Activated CD8-positive, alpha-beta memory T cell treated with anti-CD3 and anti-CD28 coated beads, Interleukin-2, amount 10 ng/mL, durations not matched to agents 7 days and 5 days (primary cell): ENCODE results near the gene GP9. TPM values are rescaled to one million over a fixed set of nuclear protein-coding genes. Genes with fewer than 3 reads are reported as not detected.
A peak's percentile ranks its signal among the peaks of the same experiment; 100 is the strongest.

Source experiments
- ATAC-seq: fragments of 150-1000 bp; cut with Tn5 transposase; one replicate; pipeline ENCODE4 v1.10.0; 2021; ENCODE audit warnings: moderate library complexity
- CTCF ChIA-PET: fragments of 350-600 bp; sonication (Branson Sonifier 250); formaldehyde crosslinking; loops from one replicate; lab custom pipeline; 2021; ENCODE audit warnings: antibody characterized with exemption; lab: Charles Lee
- DNase-seq: peaks from one replicate; pipeline ENCODE4 v3.0.0-alpha.2; 2020
- H3K27ac Mint-ChIP-seq: one replicate; pipeline ENCODE4 v1.8.0; 2021; ENCODE audit warnings: mild to moderate bottlenecking, mixed read lengths
- H3K27me3 Mint-ChIP-seq: one replicate; pipeline ENCODE4 v1.8.0; 2021; ENCODE audit warnings: mixed read lengths
- H3K36me3 Mint-ChIP-seq: one replicate; pipeline ENCODE4 v1.8.0; 2021; ENCODE audit warnings: mild to moderate bottlenecking, mixed read lengths
- H3K4me1 Mint-ChIP-seq: one replicate; pipeline ENCODE4 v1.8.0; 2021; ENCODE audit warnings: mixed read lengths
- H3K4me3 Mint-ChIP-seq: one replicate; pipeline ENCODE4 v1.8.0; 2021; ENCODE audit warnings: mild to moderate bottlenecking, moderate library complexity, mixed read lengths
- H3K9me3 Mint-ChIP-seq: one replicate; pipeline ENCODE4 v1.8.0; 2022; ENCODE audit warnings: low read depth, mixed read lengths
- total RNA-seq, 2 experiments: library from RNA; stranded (reverse); gene quantifications; one replicate each; pipeline ENCODE4 v1.2.3, GENCODE V29; 2021

Gene GP9
- total RNA-seq: not detected

DNA sequence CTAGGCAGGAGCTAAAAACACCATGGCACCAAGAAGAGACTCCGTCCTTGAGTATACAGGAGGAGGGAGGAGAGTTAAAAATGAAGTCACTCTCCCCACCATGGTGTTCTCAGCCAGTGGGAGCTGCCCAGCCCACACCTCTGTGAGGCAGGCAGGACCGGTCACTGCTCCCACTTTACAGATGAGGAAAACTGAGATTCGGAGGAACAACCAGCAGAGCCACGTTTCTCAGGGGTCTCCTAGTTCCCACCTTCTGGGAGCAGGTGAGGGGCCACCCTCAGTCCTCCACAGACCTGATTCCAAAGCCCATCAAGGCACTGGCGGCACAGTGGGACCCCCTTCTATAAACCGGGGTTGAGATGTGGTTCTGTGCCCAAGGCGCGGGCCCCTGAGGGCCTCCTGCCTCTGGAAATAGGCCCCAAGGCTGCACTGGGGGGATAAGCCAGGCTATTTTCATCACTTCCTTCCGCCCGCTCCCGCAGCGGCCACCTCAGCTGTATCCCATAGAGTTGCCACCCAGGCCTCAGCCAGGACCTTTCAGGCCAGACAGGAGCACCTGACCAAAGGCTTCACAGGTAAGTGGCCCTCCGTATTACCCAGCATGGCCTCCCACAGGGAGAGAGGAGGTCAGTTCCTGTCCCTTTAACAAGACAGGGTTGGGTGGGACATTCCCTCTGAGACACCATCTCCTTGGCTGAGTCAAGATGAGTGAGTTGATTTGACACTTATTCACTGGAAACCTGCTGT, at the start of gene GP9:
TSS of gene GP9 (plus strand) at position 504 of the 747 bp plus-strand sequence. CDS start 961 bp downstream, outside the sequence.
- H3K27me3 Mint-ChIP-seq: peaks cover 10% of the 10 kb centered on the region
- no peak for DNase-seq
- no peak for ATAC-seq
- H3K4me1 Mint-ChIP-seq: no peaks in the 10 kb centered on the region
- H3K4me3 Mint-ChIP-seq: no peak within 1 kb of the TSS
- H3K9me3 Mint-ChIP-seq: no peaks in the 10 kb centered on the region
- no peak within 1 kb of the TSS for H3K27ac Mint-ChIP-seq
- CTCF ChIA-PET: interaction anchor here (1.7 to 1.9 kb wide), 2 partner anchors 8 to 11 kb away, joined by 4 to 5 read pairs; no protein-coding TSS in a partner anchor
- H3K36me3 Mint-ChIP-seq: no peaks in the 10 kb centered on the region

DNA sequence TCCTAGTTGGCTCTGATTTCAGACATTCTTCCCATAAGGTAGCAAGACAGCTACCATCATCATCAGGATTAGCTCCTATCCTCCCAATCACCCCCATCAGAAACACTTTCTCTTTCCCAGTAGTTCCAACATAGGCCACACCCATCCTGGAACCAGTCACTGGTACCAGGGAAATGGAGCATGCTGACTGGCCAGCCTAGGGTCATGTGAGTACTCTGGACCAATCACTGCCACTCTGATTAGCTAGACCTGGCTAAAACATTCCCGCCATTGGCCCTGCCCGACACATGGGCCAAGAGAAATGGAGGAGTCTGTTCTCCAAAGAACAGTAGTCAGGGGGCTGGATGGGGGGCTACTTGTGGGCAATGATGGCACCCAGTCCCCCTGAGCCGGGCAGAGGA, 47.1 kb upstream of the GP9 start:
- ATAC-seq: no peak
- H3K27ac Mint-ChIP-seq: no peak overlapping the region

DNA sequence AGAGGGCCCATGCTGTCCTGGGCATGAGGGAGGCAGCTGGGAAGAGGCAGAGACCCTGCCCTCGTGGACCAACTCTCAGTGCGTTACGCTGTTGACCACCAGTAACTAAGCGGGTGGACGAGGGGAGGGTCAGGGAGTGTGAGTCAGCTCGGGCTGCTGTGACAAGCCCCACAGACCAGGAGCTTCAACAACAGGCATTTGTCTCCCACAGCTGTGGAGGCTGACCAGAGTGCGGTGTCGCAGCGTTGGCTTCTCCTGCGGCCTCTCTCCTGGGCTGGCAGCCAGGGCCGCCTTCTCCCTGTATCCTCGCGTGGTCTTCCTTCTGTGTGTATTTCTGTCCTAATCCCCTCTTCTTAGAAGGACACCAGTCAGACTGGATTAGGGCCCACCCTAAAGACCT, 46.4 kb upstream of the GP9 start:
- Mint-ChIP-seq H3K4me1 (peaks cover 38% of the 10 kb centered on the region), H3K4me3 (no peak overlapping the region), H3K27ac (peak overlapping the region; percentile 95), H3K36me3 (no peaks in the 10 kb centered on the region), H3K27me3 (no peaks in the 10 kb centered on the region), H3K9me3 (no peaks in the 10 kb centered on the region)
- CTCF ChIA-PET: interaction anchor here (0.8 to 6.5 kb wide), 6 partner anchors 12 to 231 kb away, joined by 3 to 111 read pairs (median 19); no protein-coding TSS in a partner anchor
- no peak for ATAC-seq
- no peak for DNase-seq

More for the DNA sequence above, 47.1 kb upstream of the GP9 start:
- Mint-ChIP-seq H3K27me3 (no peaks in the 10 kb centered on the region), H3K4me1 (peaks cover 38% of the 10 kb centered on the region), H3K36me3 (no peaks in the 10 kb centered on the region), H3K9me3 (no peaks in the 10 kb centered on the region), H3K4me3 (no peak overlapping the region)
- CTCF ChIA-PET: interaction anchor here (0.7 to 6.5 kb wide), 3 partner anchors 10 to 44 kb away, joined by 3 to 111 read pairs (median 3); no protein-coding TSS in a partner anchor
- no peak for DNase-seq

DNA sequence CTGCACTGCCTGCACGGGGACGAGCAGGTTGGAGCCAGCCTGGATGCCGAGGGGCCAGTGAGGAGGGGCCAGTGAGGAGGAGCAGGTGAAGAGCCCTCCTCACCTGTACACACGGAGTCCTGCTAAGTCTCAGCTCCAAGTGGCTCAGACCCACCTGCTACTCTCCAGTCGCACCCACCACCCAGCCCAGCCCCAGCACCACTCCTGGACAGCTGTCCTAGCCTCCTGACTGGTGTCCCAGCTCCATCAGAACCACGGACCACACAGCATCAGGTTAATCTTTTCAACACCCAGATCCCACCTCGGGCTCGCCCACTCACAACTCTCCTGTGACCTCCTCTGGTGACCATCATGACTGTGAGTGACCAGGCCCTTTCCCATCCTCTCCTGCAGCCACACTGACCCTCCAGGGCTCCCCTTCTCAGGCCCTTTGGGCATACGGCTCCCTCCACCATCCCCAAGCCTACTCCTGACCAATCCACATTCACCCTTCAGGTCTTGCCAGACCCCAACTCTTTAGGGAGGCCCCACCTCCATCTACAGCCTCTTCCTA, 45.7 kb upstream of the GP9 start:
- Mint-ChIP-seq H3K4me3 (no peak overlapping the region), H3K36me3 (no peaks in the 10 kb centered on the region), H3K9me3 (no peaks in the 10 kb centered on the region), H3K4me1 (peaks cover 38% of the 10 kb centered on the region), H3K27ac (peak overlapping the region; percentile 95), H3K27me3 (no peaks in the 10 kb centered on the region)
- CTCF ChIA-PET: interaction anchor here (0.8 to 6.5 kb wide), 11 partner anchors 10 to 302 kb away, joined by 3 to 111 read pairs (median 10); partner anchors contain the start of gene COPG1
- no peak for ATAC-seq
- DNase-seq: no peak

DNA sequence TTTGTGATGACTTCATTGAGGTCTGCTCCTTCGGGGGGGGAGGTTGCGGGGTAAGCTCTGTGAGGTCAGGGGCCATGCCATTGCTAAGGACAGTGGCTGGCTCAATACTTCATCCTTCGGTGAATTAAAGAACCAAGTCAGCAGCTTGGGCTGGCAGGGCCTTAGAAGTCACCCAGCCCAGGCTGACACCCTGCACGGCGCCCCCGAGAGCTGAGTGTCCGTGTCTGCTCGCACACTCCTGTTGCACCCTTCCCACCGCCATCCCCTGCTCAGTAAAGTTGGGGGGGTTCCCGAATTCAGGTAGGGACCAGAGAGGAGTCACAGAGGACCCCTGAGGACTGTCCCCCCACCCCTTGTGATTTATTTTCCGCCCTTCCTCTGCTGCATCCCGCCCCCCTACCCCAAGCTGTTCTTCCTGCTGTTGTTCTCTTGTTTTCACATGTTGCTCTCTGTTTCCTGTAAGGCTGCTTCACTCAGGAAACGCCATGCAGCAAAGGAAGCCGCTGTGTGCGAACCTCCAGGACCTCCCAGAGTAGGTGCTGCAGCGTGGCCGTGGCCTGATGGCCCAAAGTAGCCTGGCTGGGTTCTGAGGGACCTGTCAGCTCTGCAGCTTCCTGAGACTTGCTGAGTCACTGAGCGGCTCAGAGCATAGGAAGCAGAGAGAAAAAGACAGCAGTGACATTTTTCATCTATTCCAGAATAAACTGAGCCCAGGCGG, 45.0 kb upstream of the GP9 start:
- CTCF ChIA-PET: interaction anchor here (0.6 to 6.5 kb wide), 24 partner anchors 10 to 301 kb away, joined by 3 to 111 read pairs (median 5); partner anchors contain the start of genes CFAP92, COPG1 and HMCES
- ATAC-seq (peak; percentile 63), DNase-seq (peak; percentile 72)
- Mint-ChIP-seq H3K27ac (peak overlapping the region; percentile 95), H3K9me3 (no peaks in the 10 kb centered on the region), H3K27me3 (no peaks in the 10 kb centered on the region), H3K36me3 (no peaks in the 10 kb centered on the region), H3K4me3 (peak overlapping the region; percentile 66), H3K4me1 (peaks cover 38% of the 10 kb centered on the region)

DNA sequence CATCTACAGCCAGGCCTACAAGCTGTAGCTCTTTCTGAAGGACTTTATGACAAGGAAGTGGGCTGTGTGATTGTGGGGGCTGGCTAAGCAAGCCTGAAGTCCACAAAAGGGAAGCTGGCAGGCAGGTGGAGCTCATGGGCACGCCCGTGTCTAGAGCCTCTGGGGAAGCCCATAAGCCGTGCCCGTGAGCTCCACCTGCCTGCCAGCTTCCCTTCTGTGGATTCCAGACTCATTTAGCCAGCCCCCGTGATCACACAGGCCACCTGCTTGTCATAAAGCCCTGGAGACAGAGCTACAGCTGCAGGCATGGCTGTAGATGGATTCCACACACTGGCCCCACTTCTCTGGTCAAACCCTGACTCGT, 44.2 kb upstream of the GP9 start:
- peak; percentile 84 for ATAC-seq
- Mint-ChIP-seq H3K36me3 (no peaks in the 10 kb centered on the region), H3K9me3 (no peaks in the 10 kb centered on the region), H3K4me1 (peaks cover 38% of the 10 kb centered on the region), H3K27ac (peak overlapping the region; percentile 95), H3K27me3 (no peaks in the 10 kb centered on the region), H3K4me3 (peak overlapping the region; percentile 66)
- peak; percentile 86 for DNase-seq
- CTCF ChIA-PET: interaction anchor here (0.6 to 6.5 kb wide), 26 partner anchors 10 to 300 kb away, joined by 3 to 111 read pairs (median 5); partner anchors contain the start of genes CFAP92, COPG1 and HMCES

DNA sequence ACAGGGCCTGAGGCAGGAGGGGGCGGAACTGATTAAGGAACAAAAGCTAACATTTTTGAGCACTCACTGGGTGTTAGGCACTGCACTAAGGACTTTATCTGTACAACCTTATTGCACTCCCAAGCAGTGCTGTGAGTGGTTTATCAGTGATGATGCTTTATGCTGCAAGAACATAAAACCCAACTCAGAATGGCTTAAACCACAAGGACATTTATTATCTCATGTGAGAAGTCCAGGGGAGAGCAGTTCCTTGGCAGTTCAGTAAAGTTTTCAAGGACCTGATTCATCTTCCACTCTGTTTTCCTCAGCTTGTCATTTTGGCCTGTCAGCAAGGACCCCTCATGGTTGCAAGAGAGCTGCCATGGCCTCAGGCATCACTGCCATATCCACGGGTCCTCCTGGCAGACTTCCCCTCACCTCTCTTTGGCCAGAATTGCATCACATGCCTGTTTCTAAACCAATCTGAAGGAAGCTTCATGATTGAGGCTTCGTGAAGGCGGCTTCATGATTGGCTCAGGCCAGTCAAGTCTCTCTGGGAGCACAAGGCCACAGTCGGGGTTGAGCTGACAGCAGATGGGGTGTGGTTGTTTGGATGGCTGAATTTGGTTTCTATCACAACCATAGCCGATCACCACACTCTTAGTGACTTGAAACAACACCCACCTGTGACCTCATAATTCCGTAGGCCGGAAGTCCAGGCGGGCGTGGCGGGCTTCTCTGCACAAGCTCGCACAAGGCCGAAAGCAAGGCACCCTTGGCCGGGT, 43.7 kb upstream of the GP9 start:
- Mint-ChIP-seq H3K4me3 (no peak overlapping the region), H3K27ac (peak overlapping the region; percentile 95), H3K9me3 (no peaks in the 10 kb centered on the region), H3K4me1 (peaks cover 40% of the 10 kb centered on the region), H3K36me3 (no peaks in the 10 kb centered on the region), H3K27me3 (no peaks in the 10 kb centered on the region)
- CTCF ChIA-PET: interaction anchor here (1.0 to 6.5 kb wide), 23 partner anchors 10 to 300 kb away, joined by 3 to 111 read pairs (median 5); partner anchors contain the start of genes CFAP92 and COPG1
- DNase-seq (peak; percentile 70), ATAC-seq (peak; percentile 27)

DNA sequence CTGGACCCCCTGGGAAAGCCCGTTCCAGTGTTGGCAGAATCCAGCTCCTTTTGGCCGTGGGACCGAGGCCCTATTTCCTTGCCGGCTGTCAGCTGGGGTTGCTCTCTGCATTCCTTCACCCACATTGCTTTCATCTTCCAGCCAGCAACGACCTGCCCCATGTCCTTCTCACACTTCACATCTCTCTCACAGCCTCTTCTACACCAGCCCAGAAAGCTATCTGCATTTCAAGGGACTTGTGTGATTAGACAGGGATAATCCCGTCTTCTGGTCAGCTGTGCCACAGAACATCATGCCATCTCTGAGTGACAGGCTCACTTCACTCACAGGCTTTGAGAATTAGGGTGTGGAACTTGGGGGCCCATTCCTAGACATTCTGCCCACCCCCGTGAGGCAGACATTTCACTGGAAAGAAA, 43.1 kb upstream of the GP9 start:
- Mint-ChIP-seq H3K9me3 (no peaks in the 10 kb centered on the region), H3K4me3 (no peak overlapping the region), H3K27ac (peak overlapping the region; percentile 95), H3K4me1 (peaks cover 46% of the 10 kb centered on the region), H3K27me3 (no peaks in the 10 kb centered on the region), H3K36me3 (no peaks in the 10 kb centered on the region)
- no peak for DNase-seq
- CTCF ChIA-PET: interaction anchor here (1.1 to 6.5 kb wide), 11 partner anchors 9 to 229 kb away, joined by 3 to 111 read pairs (median 8); no protein-coding TSS in a partner anchor
- no peak for ATAC-seq

DNA sequence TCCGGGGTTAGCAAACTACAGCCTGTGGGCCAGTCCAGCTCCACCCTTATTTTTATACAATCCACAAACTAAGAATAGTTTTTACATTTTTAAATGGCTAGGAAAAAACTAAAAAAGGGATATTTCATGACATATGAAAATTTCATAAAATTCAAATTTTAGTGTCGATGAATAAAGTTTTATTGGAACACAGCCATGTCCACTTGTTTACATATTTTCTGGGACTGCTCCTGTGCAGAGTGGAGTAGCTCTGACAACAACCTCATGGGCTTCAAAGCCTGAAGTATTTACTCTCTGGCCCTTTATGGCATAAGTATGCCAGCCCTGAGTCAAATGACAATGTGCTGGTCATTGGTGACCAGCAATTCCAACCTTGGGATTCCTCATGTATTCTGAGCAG, 42.3 kb upstream of the GP9 start:
- no peak overlapping the region for H3K4me3 Mint-ChIP-seq
- no peaks in the 10 kb centered on the region for H3K9me3 Mint-ChIP-seq
- DNase-seq: no peak
- no peaks in the 10 kb centered on the region for H3K36me3 Mint-ChIP-seq
- H3K27me3 Mint-ChIP-seq: no peaks in the 10 kb centered on the region
- ATAC-seq: no peak
- CTCF ChIA-PET: interaction anchor here (1.1 to 6.5 kb wide), 3 partner anchors 8 to 298 kb away, joined by 3 to 111 read pairs (median 66); a partner anchor contains a TSS
- peaks cover 52% of the 10 kb centered on the region for H3K4me1 Mint-ChIP-seq
- no peak overlapping the region for H3K27ac Mint-ChIP-seq

DNA sequence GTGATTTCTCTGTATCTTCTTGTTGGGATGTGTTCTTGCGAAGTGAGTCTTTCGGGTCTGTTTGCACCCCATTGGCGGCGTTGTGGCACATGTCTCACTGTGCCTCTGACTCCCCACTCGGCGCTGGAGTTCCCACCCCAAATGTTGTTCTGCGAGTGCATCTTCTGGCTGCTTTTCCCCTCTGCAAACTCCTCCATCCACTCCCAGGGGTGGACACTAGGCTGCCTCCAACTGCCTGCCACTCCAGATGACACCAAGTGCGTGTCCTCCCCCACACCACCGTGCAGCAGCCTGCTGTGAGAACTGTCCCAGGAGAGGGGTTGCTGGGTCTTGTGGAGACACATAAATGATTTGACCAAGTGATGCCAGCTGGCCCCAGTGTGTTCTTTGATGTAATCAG, 41.8 kb upstream of the GP9 start:
- no peak for ATAC-seq
- H3K27me3 Mint-ChIP-seq: no peaks in the 10 kb centered on the region
- no peaks in the 10 kb centered on the region for H3K9me3 Mint-ChIP-seq
- H3K4me3 Mint-ChIP-seq: no peak overlapping the region
- CTCF ChIA-PET: interaction anchor here (1.1 to 4.8 kb wide), 2 partner anchors 14 to 298 kb away, joined by 3 to 66 read pairs; a partner anchor contains a TSS
- no peaks in the 10 kb centered on the region for H3K36me3 Mint-ChIP-seq
- peaks cover 51% of the 10 kb centered on the region for H3K4me1 Mint-ChIP-seq
- DNase-seq: no peak
- no peak overlapping the region for H3K27ac Mint-ChIP-seq

DNA sequence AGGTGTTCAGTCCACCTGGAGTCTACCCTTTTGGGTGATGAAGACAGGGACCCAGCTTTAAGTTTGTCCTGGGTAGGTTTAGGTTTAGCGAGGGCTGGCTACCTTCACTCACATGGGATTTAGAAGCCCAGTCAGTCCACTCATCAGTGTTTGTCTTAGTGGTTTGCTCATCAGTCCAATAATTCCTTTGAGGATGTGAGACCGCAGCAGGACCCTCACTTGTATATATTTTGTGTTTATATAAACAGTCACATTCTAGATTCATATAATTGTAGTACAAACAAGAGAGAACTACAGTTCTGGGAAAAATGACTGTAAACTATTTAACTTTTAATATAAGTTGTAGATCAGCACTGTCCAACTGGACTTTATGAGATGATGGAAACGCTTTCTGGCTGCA, 41.3 kb upstream of the GP9 start:
- Mint-ChIP-seq H3K27ac (no peak overlapping the region), H3K36me3 (no peaks in the 10 kb centered on the region), H3K4me1 (peaks cover 51% of the 10 kb centered on the region), H3K4me3 (no peak overlapping the region), H3K9me3 (no peaks in the 10 kb centered on the region), H3K27me3 (no peaks in the 10 kb centered on the region)
- DNase-seq: no peak
- ATAC-seq: no peak
- CTCF ChIA-PET: interaction anchor here (1.1 to 4.8 kb wide), 3 partner anchors 14 to 297 kb away, joined by 3 to 66 read pairs (median 10); a partner anchor contains a TSS

DNA sequence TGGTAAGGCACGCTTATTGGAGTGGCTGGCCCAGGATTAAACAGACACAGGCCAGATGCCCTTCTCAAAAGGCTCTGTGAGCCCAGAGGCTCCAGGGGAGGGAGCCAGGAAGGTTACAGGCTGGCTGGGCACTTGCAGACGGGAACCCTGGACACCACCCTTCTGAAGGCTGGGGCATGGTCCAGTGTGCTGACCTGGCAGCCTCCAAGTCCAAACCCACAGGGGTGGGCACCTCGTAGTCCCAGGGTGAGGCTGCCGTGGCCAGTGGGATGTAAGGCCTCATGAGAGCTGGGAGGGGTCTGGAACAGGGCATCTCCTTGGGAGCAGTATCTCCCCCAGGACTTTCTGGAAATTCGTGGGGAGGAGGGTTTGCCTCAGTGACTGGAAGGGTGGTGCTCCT, 39.9 kb upstream of the GP9 start:
- CTCF ChIA-PET: interaction anchor here (1.0 to 3.1 kb wide), 2 partner anchors 32 to 50 kb away, joined by 4 to 10 read pairs; no protein-coding TSS in a partner anchor
- no peak overlapping the region for H3K4me3 Mint-ChIP-seq
- no peaks in the 10 kb centered on the region for H3K9me3 Mint-ChIP-seq
- no peak overlapping the region for H3K27ac Mint-ChIP-seq
- H3K4me1 Mint-ChIP-seq: peaks cover 36% of the 10 kb centered on the region
- DNase-seq (no peak), ATAC-seq (no peak)
- H3K36me3 Mint-ChIP-seq: peaks cover 1% of the 10 kb centered on the region
- H3K27me3 Mint-ChIP-seq: no peaks in the 10 kb centered on the region
